CD4-positive, alpha-beta T cell treated with Interleukin-12 subunit alpha and Interleukin-12 subunit beta, for 1 hour (primary cell): ENCODE results near the gene TMPRSS6.

Experiments used
- DNase-seq: peaks from one replicate; pipeline ENCODE4 v3.0.0-alpha.2; 2020

TMPRSS6 gene

GRCh38 chr22:37140686-37141323 is 31.3 kb upstream of the TMPRSS6 start:
- no peak for DNase-seq

- no peak for DNase-seq
Observed at GRCh38 chr22:37139762-37140161, 30.2 kb upstream of the TMPRSS6 start.

- DNase-seq = no peak
Observed at GRCh38 chr22:37138849-37139561, 29.5 kb upstream of the TMPRSS6 start.

GRCh38 chr22:37137903-37138665 is 28.6 kb upstream of the TMPRSS6 start:
- DNase-seq = no peak

- DNase-seq = no peak
Observed at GRCh38 chr22:37137131-37137530, 27.6 kb upstream of the TMPRSS6 start.

GRCh38 chr22:37135023-37135422 is 25.5 kb upstream of the TMPRSS6 start:
- DNase-seq = no peak

GRCh38 chr22:37133304-37134018 is 23.9 kb upstream of the TMPRSS6 start:
- no peak for DNase-seq

- DNase-seq = no peak
Observed at GRCh38 chr22:37132773-37133172, 23.3 kb upstream of the TMPRSS6 start.

- no peak for DNase-seq
Observed at GRCh38 chr22:37129866-37130441, 20.4 kb upstream of the TMPRSS6 start.

- DNase-seq = no peak
Observed at GRCh38 chr22:37128555-37129281, 19.2 kb upstream of the TMPRSS6 start.

GRCh38 chr22:37127350-37127878 is 17.9 kb upstream of the TMPRSS6 start:
- DNase-seq = no peak

- peak; percentile 35 for DNase-seq
Observed at GRCh38 chr22:37126882-37127281, 17.4 kb upstream of the TMPRSS6 start.

GRCh38 chr22:37126383-37126782 is 16.9 kb upstream of the TMPRSS6 start:
- no peak for DNase-seq

- no peak for DNase-seq
Observed at GRCh38 chr22:37123649-37124048, 14.1 kb upstream of the TMPRSS6 start.

- DNase-seq = no peak
Observed at GRCh38 chr22:37122598-37123180, 13.2 kb upstream of the TMPRSS6 start.

GRCh38 chr22:37121887-37122591 is 12.5 kb upstream of the TMPRSS6 start:
- DNase-seq = peak; percentile 96

- DNase-seq = no peak
Observed at GRCh38 chr22:37120569-37121340, 11.2 kb upstream of the TMPRSS6 start.

GRCh38 chr22:37119872-37120271 is 10.4 kb upstream of the TMPRSS6 start:
- DNase-seq = no peak

- DNase-seq = no peak
Observed at GRCh38 chr22:37118083-37118482, 8.6 kb upstream of the TMPRSS6 start.

GRCh38 chr22:37117092-37117491 is 7.6 kb upstream of the TMPRSS6 start:
- DNase-seq = no peak
